Spleen (tissue), 11 donors: Measurements from ENCODE around the gene TRAF3IP3. TPM values are rescaled to one million over a fixed set of nuclear protein-coding genes. Genes with fewer than 3 reads are reported as not detected.
A peak's percentile ranks its signal among the peaks of the same experiment; 100 is the strongest.

Experiments used
- DNase-seq: peaks from one replicate; pipeline ENCODE4 v3.0.0-alpha.2; 2020
- H3K27ac ChIP-seq, 8 donors: fragments of 200-600 bp; sonication (generic) in 7 of 8; 1 replicate in 4 of 8; 2 replicates in 4 of 8; pipeline versions ENCODE4 v1.5.0 to v1.8.0; 2016 to 2021; ENCODE audit warnings: inconsistent platforms in 4 of 8, mild to moderate bottlenecking in 4 of 8, moderate library complexity in 1 of 8
- H3K27me3 ChIP-seq, 7 donors: fragments of 200-600 bp; sonication (generic) in 6 of 7; replicated peaks in 1 of 7; 1 replicate in 4 of 7; 2 replicates in 3 of 7; pipeline versions ENCODE4 v1.5.0 to v1.8.0; 2016 to 2021; ENCODE audit warnings: inconsistent platforms in 3 of 7, mild to moderate bottlenecking in 1 of 7
- H3K36me3 ChIP-seq, 6 donors: fragments of 200-600 bp; sonication (generic) in 5 of 6; 1 replicate in 4 of 6; 2 replicates in 2 of 6; pipeline versions ENCODE4 v1.5.0 to v1.8.0; 2016 to 2021; ENCODE audit warnings: inconsistent platforms in 2 of 6
- H3K4me1 ChIP-seq, 6 donors: fragments of 200-600 bp; sonication (generic) in 5 of 6; 1 replicate in 3 of 6; 2 replicates in 3 of 6; pipeline versions ENCODE4 v1.5.0 to v1.8.0; 2016 to 2021; ENCODE audit warnings: inconsistent platforms in 3 of 6
- H3K4me3 ChIP-seq, 8 donors: fragments of 200-600 bp; sonication (generic) in 7 of 8; 1 replicate in 4 of 8; 2 replicates in 4 of 8; pipeline versions ENCODE4 v1.5.0 to v1.8.0; 2016 to 2021; ENCODE audit warnings: inconsistent platforms in 4 of 8, mild to moderate bottlenecking in 4 of 8, moderate library complexity in 2 of 8
- H3K9me3 ChIP-seq, 8 donors: fragments of 200-600 bp; sonication (generic) in 7 of 8; 1 replicate in 4 of 8; 2 replicates in 4 of 8; pipeline versions ENCODE4 v1.5.0 to v1.8.0; 2016 to 2021; ENCODE audit warnings: inconsistent platforms in 4 of 8
- CTCF ChIP-seq, 11 experiments: fragments of 200-600 bp in 7 of 11; fragments of 450-650 bp in 4 of 11; sonication (generic) in 4 of 11; IDR thresholded peaks in 8 of 11; conservative IDR thresholded peaks in 3 of 11; 1 replicate in 7 of 11; 2 replicates in 4 of 11; pipeline versions ENCODE4 v1.4.0 to v1.8.0; 2016 to 2021; ENCODE audit warnings: antibody characterized with exemption in 11 of 11, inconsistent platforms in 4 of 11, mild to moderate bottlenecking in 1 of 11
- POLR2A ChIP-seq, 3 donors: fragments of 450-650 bp; IDR thresholded peaks; one replicate each; pipeline ENCODE4 v1.5.1; 2017; ENCODE audit warnings: antibody characterized with exemption in 3 of 3, mild to moderate bottlenecking in 1 of 3
- POLR2AphosphoS5 ChIP-seq, 3 donors: sonication (generic); formaldehyde crosslinking; IDR thresholded peaks; one replicate each; pipeline ENCODE4 v1.5.1; 2017; ENCODE audit warnings: antibody characterized with exemption in 3 of 3
- WGBS, 5 donors: extraction: QIAGEN DNeasy Blood & Tissue Kit in 3 of 5; methylation state at CpG; one replicate each; pipeline versions ENCODE4 v1.1.5 to v1.1.7; 2013 to 2018; 5-methylcytosine and 5-hydroxymethylcytosine counted together
- intact Hi-C: fragments of 100-400 bp; cut with DNase I; formaldehyde crosslinking; loops from one replicate; pipeline ENCODE4 v1.15.0; 2023; ENCODE audit warnings: low total_unique reads
- polyA plus RNA-seq, 3 donors: library from polyadenylated mRNA; stranded (reverse); fragments of 200-250 nt; gene quantifications; one replicate each; pipeline ENCODE4 v1.2.1, GENCODE V29; 2013
- total RNA-seq, 7 donors: library from RNA; depleted of rRNA in 3 of 7; stranded (reverse); fragments of >200 nt in 3 of 7; fragmentation: NEBNext Ultra II Directional in 4 of 7; extraction: Animal tissue kit (Norgen Biotek cat#: 25700) in 4 of 7; gene quantifications; one replicate each; pipeline versions ENCODE4 v1.1.0 to v1.2.1, GENCODE V29; 2016 to 2021
- donor health status: healthy with polysubstance abuse.
- donor health status: DM: no; HTN: no; CAD: no; lungs with moderate emphysema.
- donor health status: DM: no; HTN: no; CAD: no.
- donor health status: Bipolar disorder and iron deficiency.
- donor health status: healthy.
- donor health status: DM: no; HTN: no; CAD: no.
- donor health status: DM: yes; HTN: yes; CAD: no.

TRAF3IP3 gene
- total and polyA plus RNA-seq, 10 donors: 95.4 to 189 (median 108) TPM

GRCh38 chr1:209784265-209785169, 28.7 kb downstream of the TRAF3IP3 start, which contains the start of gene C1orf74:
TSS of gene C1orf74 (minus strand) at chr1:209784559. CDS start at chr1:209783634, 925 bp downstream.
- Histone ChIP-seq H3K36me3 (peaks cover 0 to 40% (median 9%) of the 10 kb centered on the region in 6 donors), H3K27ac (peak within 1 kb of the TSS; percentile 66 to 95 (median 89)), H3K27me3 (peaks cover 0 to 9% (median 0%) of the 10 kb centered on the region in 7 donors), H3K4me3 (peak within 1 kb of the TSS; percentile 35 to 79 (median 48)), H3K9me3 (peaks cover 0 to 4% (median 0%) of the 10 kb centered on the region in 8 donors), H3K4me1 (peaks cover 8 to 32% (median 16%) of the 10 kb centered on the region in 6 donors)
- DNase-seq: peak; percentile 99
- intact Hi-C loops: no loop called here
- WGBS, 5 donors: 3 to 4% (median 4%) methylated on average over 39 to 48 of the region's 48 CpGs
- TF ChIP-seq POLR2AphosphoS5 (IDR thresholded peaks at IDR 0.05): peak; percentile 96 to 98 (median 97)
- peak in 5 of 11 experiments; percentile 23 to 49 (median 40) for TF ChIP-seq CTCF (IDR thresholded peaks at IDR 0.05 in 8 of 11, conservative IDR thresholded peaks at IDR 0.05 in 3 of 11)
- TF ChIP-seq POLR2A (IDR thresholded peaks at IDR 0.05): peak; percentile 44 to 58 (median 50)

- intact Hi-C loops: no loop called here
- Histone ChIP-seq H3K4me3 (peak overlapping the region in 1 of 8 donors; percentile 79), H3K36me3 (peaks cover 0 to 37% (median 3%) of the 10 kb centered on the region in 6 donors), H3K27me3 (peaks cover 0 to 9% (median 0%) of the 10 kb centered on the region in 7 donors), H3K4me1 (peaks cover 8 to 32% (median 16%) of the 10 kb centered on the region in 6 donors), H3K9me3 (peaks cover 0 to 4% (median 0%) of the 10 kb centered on the region in 8 donors), H3K27ac (peak overlapping the region in 3 of 8 donors; percentile 88 to 95 (median 89))
- no peak for DNase-seq
- 94 to 98% (median 97%) methylated on average over 4 of the region's 4 CpGs for WGBS, 5 donors
- TF ChIP-seq POLR2A (IDR thresholded peaks at IDR 0.05): no peak
- no peak for TF ChIP-seq CTCF (IDR thresholded peaks at IDR 0.05 in 8 of 11, conservative IDR thresholded peaks at IDR 0.05 in 3 of 11)
- no peak for TF ChIP-seq POLR2AphosphoS5 (IDR thresholded peaks at IDR 0.05)
These were observed 29.7 kb downstream of the TRAF3IP3 start for GRCh38 chr1:209785592-209785991.

GRCh38 chr1:209786146-209786545, 30.3 kb downstream of the TRAF3IP3 start:
- peaks cover 8 to 32% (median 16%) of the 10 kb centered on the region in 6 donors for H3K4me1 ChIP-seq
- no peak for DNase-seq
- TF ChIP-seq POLR2AphosphoS5 (IDR thresholded peaks at IDR 0.05) (no peak), CTCF (IDR thresholded peaks at IDR 0.05 in 8 of 11, conservative IDR thresholded peaks at IDR 0.05 in 3 of 11) (no peak), POLR2A (IDR thresholded peaks at IDR 0.05) (no peak)
- 70 to 79% (median 76%) methylated on average over 4 of the region's 4 CpGs for WGBS, 5 donors
- H3K27ac ChIP-seq: no peak overlapping the region
- no peak overlapping the region for H3K4me3 ChIP-seq
- peaks cover 0 to 4% (median 0%) of the 10 kb centered on the region in 8 donors for H3K9me3 ChIP-seq
- H3K27me3 ChIP-seq: peaks cover 0 to 9% (median 0%) of the 10 kb centered on the region in 7 donors
- H3K36me3 ChIP-seq: peaks cover 0 to 33% (median 2%) of the 10 kb centered on the region in 6 donors
- intact Hi-C loops: no loop called here

GRCh38 chr1:209787551-209787950, 31.7 kb downstream of the TRAF3IP3 start:
- WGBS, 5 donors: 60 to 86% (median 67%) methylated on average over 2 of the region's 2 CpGs
- Histone ChIP-seq H3K4me3 (no peak overlapping the region), H3K9me3 (peaks cover 0 to 4% (median 0%) of the 10 kb centered on the region in 8 donors), H3K36me3 (peaks cover 0 to 19% (median 0%) of the 10 kb centered on the region in 6 donors), H3K27me3 (peaks cover 0 to 20% (median 0%) of the 10 kb centered on the region in 7 donors), H3K4me1 (peaks cover 8 to 28% (median 16%) of the 10 kb centered on the region in 6 donors), H3K27ac (peak overlapping the region in 1 of 8 donors; percentile 7)
- DNase-seq: no peak
- TF ChIP-seq CTCF (IDR thresholded peaks at IDR 0.05 in 8 of 11, conservative IDR thresholded peaks at IDR 0.05 in 3 of 11): no peak
- no peak for TF ChIP-seq POLR2AphosphoS5 (IDR thresholded peaks at IDR 0.05)
- no peak for TF ChIP-seq POLR2A (IDR thresholded peaks at IDR 0.05)
- intact Hi-C loops: no loop called here
